NCI-H69 (cell line): ENCODE results near the gene CIROP.
"Not testable (repeated sequence)": the region's sequence is repeated elsewhere in the genome, so short reads cannot be mapped to it uniquely, and the experiment has no call there.

Source experiments
- DNase-seq: peaks from one replicate; lab custom pipeline; 2025; lab: John Stamatoyannopoulos, UW

CIROP gene

GRCh38 chr14:23113431-23114119 lies 8.8 kb upstream of the CIROP start:
- no peak for DNase-seq

DNA sequence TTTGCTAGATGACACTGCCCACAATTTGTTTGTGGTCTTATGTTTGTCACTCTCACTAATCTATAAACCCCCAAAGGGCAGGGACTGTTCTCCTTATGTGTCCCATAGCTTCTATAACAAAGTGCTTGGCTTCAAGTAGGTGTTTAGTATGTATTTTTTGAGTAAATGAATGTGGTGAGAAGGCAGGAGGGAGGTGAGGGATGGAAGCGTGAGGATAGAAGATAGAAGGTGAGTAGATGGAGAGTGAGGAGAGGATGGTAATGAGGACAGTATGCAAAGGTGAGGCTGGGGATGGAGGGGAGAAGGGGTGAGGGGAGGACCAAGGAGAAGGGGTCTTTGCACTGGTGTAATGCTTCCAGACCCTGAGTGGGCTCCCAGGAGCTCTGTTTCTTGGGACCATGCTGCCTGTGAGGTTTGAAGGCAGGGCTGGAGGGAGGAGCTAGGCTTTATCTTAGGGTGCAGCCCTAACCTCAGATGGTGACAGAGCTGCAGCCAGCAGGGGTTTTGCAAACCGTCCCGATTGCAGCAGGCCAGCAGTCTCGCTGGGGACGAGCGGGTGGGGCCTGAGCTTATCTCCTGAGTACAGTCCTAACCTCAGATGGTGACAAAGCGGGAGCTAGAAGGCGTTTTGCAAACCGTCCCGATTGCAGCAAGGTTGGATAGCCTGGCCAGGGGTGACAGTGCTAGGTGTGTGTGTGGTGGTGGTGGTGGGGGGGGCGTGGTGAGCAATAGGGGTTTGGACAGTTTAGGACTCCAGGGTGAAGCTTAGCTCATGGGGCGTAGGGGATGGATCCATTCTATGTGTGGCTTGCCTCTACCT lies 7.8 kb upstream of the CIROP start:
- DNase-seq = no peak

DNA sequence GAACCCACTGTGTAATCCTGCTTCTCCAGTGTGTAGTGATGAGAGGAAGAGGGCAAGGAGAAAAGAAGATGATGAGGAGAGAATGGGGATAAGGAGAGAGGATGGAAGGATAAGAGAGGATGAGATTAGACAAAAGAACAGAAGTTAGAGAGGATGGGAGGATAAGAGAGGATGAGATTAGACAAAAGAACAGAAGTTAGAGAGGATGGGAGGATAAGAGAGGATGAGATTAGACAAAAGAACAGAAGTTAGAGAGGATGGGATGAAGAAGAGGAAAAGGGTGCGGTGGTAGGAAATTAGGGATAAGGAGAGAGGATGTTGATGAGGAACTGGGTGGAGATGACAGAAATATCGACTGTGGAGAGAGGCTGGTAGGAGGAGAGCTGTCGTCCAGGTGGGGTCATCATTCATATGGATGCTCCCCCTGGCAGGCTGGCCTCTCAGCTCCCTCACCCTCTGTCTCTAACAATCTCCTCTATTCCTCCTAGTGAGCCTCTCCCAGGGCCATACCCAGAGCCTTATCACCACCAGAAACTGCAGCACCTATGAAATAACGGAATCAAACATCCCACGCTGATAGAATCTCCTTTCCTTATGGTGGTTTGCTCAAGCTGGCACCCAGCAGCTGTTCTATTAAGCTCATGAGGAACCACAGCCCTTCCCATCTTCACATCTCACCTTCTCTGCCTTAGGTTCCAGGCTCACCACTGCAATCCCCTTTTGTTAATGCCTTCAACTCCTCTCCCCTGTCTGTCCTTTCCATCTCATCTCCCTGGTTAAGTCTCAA lies 6.0 kb upstream of the CIROP start:
- no peak for DNase-seq

GRCh38 chr14:23109769-23110168 lies 5.0 kb upstream of the CIROP start:
- DNase-seq = no peak

DNA sequence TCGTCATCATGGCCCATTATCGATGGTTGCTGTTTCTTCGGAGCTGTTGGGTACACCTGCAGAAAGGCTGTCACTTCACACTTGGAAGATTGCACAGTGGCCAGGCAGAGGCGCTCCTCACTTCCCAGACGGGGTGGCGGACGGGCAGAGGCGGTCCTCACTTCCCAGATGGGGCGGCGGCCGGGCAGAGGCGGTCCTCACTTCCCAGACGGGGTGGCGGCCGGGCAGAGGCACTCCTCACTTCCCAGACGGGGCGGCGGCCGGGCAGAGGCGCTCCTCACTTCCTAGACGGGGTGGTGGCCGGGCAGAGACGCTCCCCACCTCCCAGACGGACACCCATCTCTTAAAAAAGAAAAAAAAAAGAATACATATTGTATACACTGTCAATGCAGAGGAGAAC lies 3.4 kb upstream of the CIROP start:
- DNase-seq = not testable (repeated sequence)

- not testable (repeated sequence) for DNase-seq
These were observed 2.8 kb upstream of the CIROP start for GRCh38 chr14:23107620-23108019.

- no peak for DNase-seq
These were observed 1.9 kb upstream of the CIROP start for GRCh38 chr14:23106747-23107045.

DNA sequence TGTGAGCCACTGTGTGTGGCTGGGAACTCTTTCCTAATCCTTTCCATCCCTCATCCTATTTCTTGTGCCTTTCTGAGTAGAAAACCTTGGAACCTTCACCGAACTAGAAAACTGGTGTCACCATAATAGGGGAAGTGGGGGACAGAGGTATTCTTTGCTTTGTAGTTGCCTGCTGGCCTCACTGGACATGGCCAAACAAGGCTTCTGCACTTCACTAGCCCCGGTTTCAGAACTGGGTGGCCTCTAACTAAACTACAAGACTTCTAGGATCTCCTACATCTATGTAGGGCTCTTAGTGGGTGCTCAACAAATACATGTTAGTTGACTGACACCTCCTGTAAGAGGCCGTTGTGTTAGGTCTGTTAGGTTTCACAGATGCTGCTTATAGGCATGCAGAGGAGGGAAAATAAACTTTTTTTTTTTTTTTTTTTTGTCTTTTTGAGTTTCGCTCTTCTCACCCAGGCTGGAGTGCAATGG lies 597 bp upstream of the CIROP start:
- no peak for DNase-seq

GRCh38 chr14:23104070-23104590 lies 659 bp downstream of the CIROP start:
- no peak for DNase-seq

- DNase-seq = no peak
These were observed 1.2 kb downstream of the CIROP start for GRCh38 chr14:23103581-23103980.

DNA sequence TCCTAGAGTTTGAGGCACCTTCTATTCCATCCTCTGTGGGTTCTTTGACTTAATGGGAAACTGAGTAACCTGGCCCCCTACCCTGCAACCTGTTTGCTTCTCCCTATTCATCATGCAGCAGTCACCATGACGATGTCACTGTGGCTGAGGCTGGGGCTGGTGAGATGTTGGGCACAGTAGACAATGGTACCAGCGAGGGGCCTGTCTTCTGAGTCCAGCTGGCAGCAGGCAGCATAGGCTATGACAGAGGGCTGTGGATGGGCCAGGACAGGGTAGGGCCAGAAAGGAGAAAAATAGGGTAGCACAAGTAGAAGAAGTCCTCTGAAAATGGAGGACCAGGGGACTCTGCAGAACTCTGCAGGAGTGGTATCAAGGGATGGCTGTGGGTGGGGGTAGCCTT lies 2.0 kb downstream of the CIROP start:
- no peak for DNase-seq

GRCh38 chr14:23101986-23102625 lies 2.7 kb downstream of the CIROP start:
- no peak for DNase-seq

DNA sequence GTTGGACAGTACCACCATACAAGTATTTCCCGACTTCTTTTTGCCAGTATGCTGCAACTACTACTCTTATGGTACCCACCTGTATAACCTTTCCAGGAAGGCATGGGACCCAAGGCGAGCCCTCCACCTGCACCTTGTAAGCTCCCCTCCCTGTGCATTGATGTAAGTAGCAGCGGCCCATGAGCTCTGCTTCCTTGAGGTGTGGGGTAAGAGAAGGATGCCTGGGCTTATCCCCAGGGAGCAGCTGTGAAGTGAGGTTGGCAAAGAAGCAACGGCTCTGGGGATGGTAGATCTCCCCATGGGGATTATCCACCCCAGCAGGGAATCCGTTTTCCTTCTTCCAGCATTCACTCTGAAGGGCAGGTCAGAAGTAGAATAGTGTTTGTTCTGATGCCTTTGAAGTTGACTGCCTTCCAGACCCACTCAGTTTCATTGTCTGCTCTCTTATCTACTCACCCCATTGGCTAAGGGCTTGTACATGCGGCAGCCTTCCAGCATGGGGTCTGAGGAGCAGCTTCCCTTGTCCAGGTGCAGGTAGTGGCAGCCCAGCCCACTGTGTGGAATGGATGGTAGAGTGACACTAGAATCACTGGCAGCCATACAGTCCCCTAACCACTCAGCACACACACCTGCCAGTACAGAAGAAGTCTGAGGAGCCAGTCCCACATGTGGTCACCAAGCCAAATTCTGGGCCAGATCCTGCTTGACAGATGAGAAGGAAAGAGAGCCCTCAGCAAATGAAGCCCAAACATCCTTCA lies 3.4 kb downstream of the CIROP start:
- DNase-seq = no peak

DNA sequence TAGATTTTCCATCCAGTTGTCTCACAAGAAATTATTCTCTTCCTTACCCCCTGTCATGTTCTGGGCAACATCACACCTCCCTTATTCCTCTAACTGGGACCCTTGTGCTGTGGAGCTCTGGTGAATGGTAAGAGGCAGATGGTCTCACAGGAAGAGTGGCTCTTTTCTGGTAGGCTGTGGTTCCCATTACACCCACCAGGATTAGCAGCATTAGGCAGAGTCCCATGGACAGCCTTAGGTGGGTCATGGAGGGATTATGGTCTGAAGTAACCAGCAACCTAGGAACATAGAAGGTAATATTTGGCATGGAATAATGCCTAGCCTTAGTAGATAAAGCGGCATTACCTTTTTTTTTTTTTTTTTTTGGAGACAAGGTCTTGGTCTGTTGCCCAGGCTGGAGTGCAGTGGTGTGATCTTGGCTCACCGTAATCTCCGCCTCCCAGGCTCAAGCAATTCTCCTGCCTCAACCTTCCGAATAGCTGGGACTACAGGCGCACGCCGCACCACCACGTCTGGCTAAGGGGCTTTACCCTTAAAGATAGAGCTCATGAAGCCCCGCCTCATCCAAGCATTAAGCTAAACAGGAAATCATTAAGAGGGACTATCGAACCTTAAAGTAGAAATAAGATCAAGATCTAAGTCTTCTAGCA lies 5.5 kb downstream of the CIROP start:
- no peak for DNase-seq

GRCh38 chr14:23097786-23098185 lies 7.0 kb downstream of the CIROP start:
- no peak for DNase-seq

- no peak for DNase-seq
These were observed 9.3 kb downstream of the CIROP start, which contains the start of gene C14orf119 for GRCh38 chr14:23095196-23096108. C14orf119 (plus strand) TSS chr14:23095505; CDS start chr14:23097659, 2,154 bp downstream.

DNA sequence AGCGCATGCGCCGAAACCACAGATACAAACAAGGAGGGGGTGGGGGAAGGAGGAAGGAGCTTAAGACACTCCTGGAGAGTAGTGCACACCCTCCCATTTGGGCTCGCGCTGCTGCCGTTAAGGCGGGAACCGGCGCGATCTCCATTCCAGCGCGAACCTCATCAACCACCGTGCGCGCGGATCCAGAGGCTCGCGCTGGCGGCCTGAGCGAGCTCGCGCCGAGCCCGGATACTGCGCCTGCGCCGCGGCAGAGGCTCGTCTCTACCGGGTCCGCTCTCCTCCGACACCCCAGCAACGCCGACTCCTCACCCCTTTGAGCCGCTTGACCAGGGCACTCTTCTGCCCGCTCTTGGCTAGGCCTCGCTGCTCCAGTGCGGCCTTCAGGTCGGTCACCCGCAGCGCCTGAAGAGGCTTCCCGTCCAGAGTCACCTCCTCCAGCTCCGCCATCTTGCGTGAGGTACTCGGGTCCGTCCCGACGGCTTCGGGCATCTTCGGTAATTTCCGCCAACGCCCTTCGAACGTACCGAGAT lies 10.1 kb downstream of the CIROP start, which contains the start of gene ACIN1:
TSS of gene ACIN1 (minus strand) at position 471 of the 530 bp plus-strand sequence. CDS start at position 447, 24 bp downstream.
- no peak for DNase-seq

DNA sequence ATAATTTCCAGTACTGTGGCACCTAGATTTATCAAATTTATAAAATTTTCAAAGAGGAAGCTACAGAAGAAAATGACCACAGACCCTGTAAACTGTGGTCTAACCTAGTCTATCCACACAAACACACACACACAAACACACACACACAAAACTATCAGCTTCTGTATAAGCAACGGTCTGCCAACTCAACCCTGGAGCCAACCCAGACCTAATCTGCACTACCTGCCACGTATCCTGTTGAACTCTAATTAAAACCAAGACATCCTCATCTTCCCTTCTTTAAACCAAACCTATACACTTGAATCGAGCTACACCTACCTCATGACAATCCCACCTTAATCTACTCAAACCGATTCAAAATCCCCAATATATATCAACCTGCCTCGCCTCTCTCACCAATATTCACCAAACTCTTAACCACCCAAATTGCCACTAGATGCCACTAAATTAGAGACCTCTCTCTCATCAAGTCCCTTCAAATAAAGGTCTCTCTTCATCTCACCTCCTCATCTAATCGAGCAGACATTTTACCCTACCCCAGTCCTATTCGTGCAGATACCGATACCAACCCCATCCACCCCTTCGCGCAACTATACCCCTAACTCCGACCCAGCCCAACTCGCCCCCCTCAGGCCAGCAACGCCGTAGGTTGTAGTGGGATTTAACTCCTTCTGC lies 10.7 kb downstream of the CIROP start:
- no peak for DNase-seq

DNA sequence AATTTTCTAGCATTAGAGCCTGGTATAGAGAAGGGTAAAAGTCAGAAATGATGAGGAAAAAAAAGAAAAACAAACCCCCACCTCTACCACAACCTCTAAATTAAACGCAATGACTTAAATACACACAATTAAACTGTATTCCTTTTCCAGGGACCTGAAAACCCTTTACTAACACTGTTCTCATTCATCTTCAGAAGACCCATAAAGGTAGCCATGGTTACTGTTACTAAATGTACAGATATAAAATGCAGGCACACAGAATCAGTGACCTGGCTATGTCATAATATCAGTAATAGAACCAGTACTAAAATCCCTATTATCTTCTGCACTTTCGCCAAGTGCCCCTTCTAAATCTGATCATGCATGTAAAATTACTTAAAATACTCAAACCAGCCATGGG lies 11.3 kb downstream of the CIROP start:
- no peak for DNase-seq
